HEK293 (cell line): ENCODE measurements around the gene SDCBP2.

Experiments used
- CTCF ChIA-PET: fragments of 350-600 bp; formaldehyde crosslinking; extraction: SDS; loops from one replicate; lab custom pipeline; 2021; ENCODE audit warnings: antibody characterized with exemption; lab: Yijun Ruan, JAX
- POLR2A ChIA-PET: fragments of 300-600 bp; formaldehyde crosslinking; extraction: SDS; loops from one replicate; lab custom pipeline; 2020; ENCODE audit warnings: antibody characterized with exemption, inconsistent platforms; lab: Yijun Ruan, JAX
- H3K27ac ChIP-seq: fragments of 200-500 bp; sonication (Bioruptor generic); 2 replicates; pipeline ENCODE4 v1.5.1; 2014; ENCODE audit warnings: low read depth, low read length, control low read depth, inconsistent platforms; ENCODE audit errors: extremely low read depth
- H3K36me3 ChIP-seq, 2 experiments: fragments of 200-500 bp in 1 of 2; sonication (Bioruptor generic) in 1 of 2; 1 replicate in 1 of 2; 2 replicates in 1 of 2; pipeline ENCODE4 v1.5.1; 2014 to 2017; ENCODE audit warnings: inconsistent platforms in 2 of 2, low read length in 2 of 2; ENCODE audit not compliant: control insufficient read depth in 2 of 2, insufficient read depth in 1 of 2
- H3K4me1 ChIP-seq: fragments of 200-500 bp; sonication (Bioruptor generic); 2 replicates; pipeline ENCODE4 v1.5.1; 2014; ENCODE audit warnings: mild to moderate bottlenecking, low read length, inconsistent platforms; ENCODE audit not compliant: control insufficient read depth, insufficient read depth
- H3K4me3 ChIP-seq: 2 replicates; pipeline ENCODE4 v1.5.1; 2011; ENCODE audit warnings: low read depth, mild to moderate bottlenecking, control low read depth, low read length, moderate library complexity
- H3K9me3 ChIP-seq: fragments of 200-500 bp; sonication (Bioruptor generic); 2 replicates; pipeline ENCODE4 v1.5.1; 2014; ENCODE audit warnings: low read depth, low read length, inconsistent platforms; ENCODE audit not compliant: control insufficient read depth, insufficient read depth
- BCL11A ChIP-seq: fragments of 450-650 bp; formaldehyde crosslinking; IDR thresholded peaks from 2 replicates; pipeline ENCODE4 v1.5.1; 2016; ENCODE audit warnings: low read depth, missing biosample characterization, missing genetic modification characterization
- CTCF ChIP-seq: fragments of 450-650 bp; formaldehyde crosslinking; IDR thresholded peaks from 2 replicates; pipeline ENCODE4 v1.5.1; 2016; ENCODE audit warnings: missing biosample characterization, missing genetic modification characterization
- EGR2 ChIP-seq: fragments of 450-650 bp; formaldehyde crosslinking; IDR thresholded peaks from 2 replicates; pipeline ENCODE4 v1.5.1; 2016; ENCODE audit warnings: low read depth, missing biosample characterization, missing genetic modification characterization
- HOXC10 ChIP-seq: sonication (generic); formaldehyde crosslinking; IDR thresholded peaks from 2 replicates; pipeline ENCODE4 v1.8.1; 2023; ENCODE audit warnings: mild to moderate bottlenecking, missing genetic modification reagents
- HOXD13 ChIP-seq: sonication (generic); formaldehyde crosslinking; IDR thresholded peaks from 2 replicates; pipeline ENCODE4 v1.8.0; 2022; ENCODE audit warnings: missing genetic modification reagents, borderline replicate concordance
- OVOL3 ChIP-seq: fragments of 450-650 bp; formaldehyde crosslinking; IDR thresholded peaks from 2 replicates; pipeline ENCODE4 v1.5.1; 2016; ENCODE audit warnings: missing biosample characterization, missing genetic modification characterization
- SP7 ChIP-seq: fragments of 450-650 bp; formaldehyde crosslinking; IDR thresholded peaks from 2 replicates; pipeline ENCODE4 v1.5.1; 2016; ENCODE audit warnings: missing biosample characterization, missing genetic modification characterization
- ZBTB21 ChIP-seq: fragments of 450-650 bp; formaldehyde crosslinking; IDR thresholded peaks from 2 replicates; pipeline ENCODE4 v1.5.1; 2017; ENCODE audit warnings: missing biosample characterization, missing genetic modification characterization
- ZBTB26 ChIP-seq: fragments of 450-650 bp; formaldehyde crosslinking; optimal IDR thresholded peaks from 2 replicates; pipeline ENCODE3; 2016; ENCODE audit warnings: missing biosample characterization, mild to moderate bottlenecking, missing genetic modification characterization
- ZBTB49 ChIP-seq: fragments of 450-650 bp; formaldehyde crosslinking; IDR thresholded peaks from 2 replicates; pipeline ENCODE4 v1.5.1; 2016; ENCODE audit warnings: missing biosample characterization, missing genetic modification characterization, low read depth
- ZBTB7A ChIP-seq: fragments of 450-650 bp; formaldehyde crosslinking; IDR thresholded peaks from 2 replicates; pipeline ENCODE4 v1.5.1; 2016; ENCODE audit warnings: low read depth, missing biosample characterization, missing genetic modification characterization
- ZNF140 ChIP-seq: fragments of 450-650 bp; formaldehyde crosslinking; IDR thresholded peaks from 2 replicates; pipeline ENCODE4 v1.5.1; 2016; ENCODE audit warnings: missing biosample characterization, missing genetic modification characterization
- ZNF2 ChIP-seq: fragments of 450-650 bp; formaldehyde crosslinking; IDR thresholded peaks from 2 replicates; pipeline ENCODE4 v1.5.1; 2016; ENCODE audit warnings: missing biosample characterization, missing genetic modification characterization
- ZNF211 ChIP-seq: fragments of 450-650 bp; formaldehyde crosslinking; IDR thresholded peaks from 2 replicates; pipeline ENCODE4 v1.5.1; 2016; ENCODE audit warnings: low read depth, missing biosample characterization, missing genetic modification characterization
- ZNF26 ChIP-seq: fragments of 450-650 bp; formaldehyde crosslinking; IDR thresholded peaks from 2 replicates; pipeline ENCODE4 v1.5.1; 2016; ENCODE audit warnings: missing biosample characterization, missing genetic modification characterization
- ZNF391 ChIP-seq: fragments of 450-650 bp; formaldehyde crosslinking; IDR thresholded peaks from 2 replicates; pipeline ENCODE4 v1.5.1; 2016; ENCODE audit warnings: low read depth, missing biosample characterization, missing genetic modification characterization, borderline replicate concordance
- ZNF426 ChIP-seq: fragments of 450-650 bp; formaldehyde crosslinking; IDR thresholded peaks from 2 replicates; pipeline ENCODE4 v1.5.1; 2017; ENCODE audit warnings: missing biosample characterization, missing genetic modification characterization, mild to moderate bottlenecking, inconsistent platforms, moderate library complexity
- ZNF623 ChIP-seq: fragments of 450-650 bp; formaldehyde crosslinking; IDR thresholded peaks from 2 replicates; pipeline ENCODE4 v1.5.1; 2016; ENCODE audit warnings: missing biosample characterization, missing genetic modification characterization
- ZNF658 ChIP-seq: fragments of 450-650 bp; formaldehyde crosslinking; IDR thresholded peaks from 2 replicates; pipeline ENCODE4; 2016; ENCODE audit warnings: missing biosample characterization, missing genetic modification characterization
- ZNF768 ChIP-seq: fragments of 450-650 bp; formaldehyde crosslinking; IDR thresholded peaks from 2 replicates; pipeline ENCODE4 v1.5.1; 2018; ENCODE audit warnings: missing biosample characterization, mild to moderate bottlenecking, missing genetic modification characterization
- ZNF843 ChIP-seq: fragments of 450-650 bp; formaldehyde crosslinking; IDR thresholded peaks from 2 replicates; pipeline ENCODE4 v1.5.1; 2016; ENCODE audit warnings: missing biosample characterization, missing genetic modification characterization
- ZSCAN23 ChIP-seq: fragments of 450-650 bp; formaldehyde crosslinking; IDR thresholded peaks from 2 replicates; pipeline ENCODE4 v1.5.1; 2016; ENCODE audit warnings: missing biosample characterization, missing genetic modification characterization

Gene SDCBP2

GRCh38 chr20:1376408-1377270 is 47.7 kb upstream of the SDCBP2 start (continued):
- TF ChIP-seq CTCF (tag by site-specific recombination), result no peak

- no peaks in the 10 kb centered on the region for H3K9me3 ChIP-seq
- peaks cover 17 to 43% of the 10 kb centered on the region in 2 experiments for H3K36me3 ChIP-seq
- POLR2A ChIA-PET, result no interaction called here
- CTCF ChIA-PET, result no interaction called here
- peaks cover 33% of the 10 kb centered on the region for H3K4me1 ChIP-seq
- H3K4me3 ChIP-seq, result no peak overlapping the region
- H3K27ac ChIP-seq, result 0 out of 2 replicates have a peak overlapping the region, but pooled peaks have one; percentile 11
- TF ChIP-seq BCL11A (tag by site-specific recombination) (no peak), ZNF658 (no peak), ZNF140 (tag by site-specific recombination) (no peak), ZNF2 (no peak), ZBTB49 (tag by site-specific recombination) (no peak), ZNF768 (tag by site-specific recombination) (no peak), ZNF843 (tag by site-specific recombination) (no peak), ZBTB26 (tag by site-specific recombination) (no peak), ZBTB21 (tag by site-specific recombination) (no peak), HOXC10 (CRISPR knock-in tag) (no peak)
Observed at GRCh38 chr20:1376007-1376406, 47.1 kb upstream of the SDCBP2 start.

GRCh38 chr20:1375515-1375914 is 46.6 kb upstream of the SDCBP2 start:
- Histone ChIP-seq H3K27ac (no peak overlapping the region), H3K36me3 (peaks cover 17 to 48% of the 10 kb centered on the region in 2 experiments), H3K4me1 (peaks cover 32% of the 10 kb centered on the region), H3K9me3 (no peaks in the 10 kb centered on the region), H3K4me3 (no peak overlapping the region)
- ChIA-PET CTCF (interaction anchor here (0.7 kb wide), 2 partner anchors 51 to 63 kb away, joined by 3 to 4 read pairs; no protein-coding TSS in a partner anchor), POLR2A (no interaction called here)
- no peak for TF ChIP-seq ZSCAN23 (tag by site-specific recombination)
- TF ChIP-seq SP7 (tag by site-specific recombination), result 0 out of 2 replicates have a peak, but pooled peaks have one; percentile 25
- no peak for TF ChIP-seq ZNF26 (tag by site-specific recombination)
- no peak for TF ChIP-seq ZNF426 (tag by site-specific recombination)
- TF ChIP-seq ZNF623, result no peak
- TF ChIP-seq ZNF391 (tag by site-specific recombination), result no peak
- no peak for TF ChIP-seq OVOL3 (tag by site-specific recombination)
- TF ChIP-seq ZBTB49 (tag by site-specific recombination), result no peak
- TF ChIP-seq HOXD13 (CRISPR knock-in tag), result no peak
- no peak for TF ChIP-seq ZNF2
- no peak for TF ChIP-seq ZNF211 (tag by site-specific recombination)
- no peak for TF ChIP-seq ZBTB7A (tag by site-specific recombination)
- no peak for TF ChIP-seq EGR2 (tag by site-specific recombination)
